Measurements from ENCODE around the gene C5AR2. TPM values are rescaled to one million over a fixed set of nuclear protein-coding genes. Genes with fewer than 3 reads are reported as not detected.

The C5AR2 gene
- total RNA-seq, 1 experiment from 2014 or later, result 0.22 TPM

DNA sequence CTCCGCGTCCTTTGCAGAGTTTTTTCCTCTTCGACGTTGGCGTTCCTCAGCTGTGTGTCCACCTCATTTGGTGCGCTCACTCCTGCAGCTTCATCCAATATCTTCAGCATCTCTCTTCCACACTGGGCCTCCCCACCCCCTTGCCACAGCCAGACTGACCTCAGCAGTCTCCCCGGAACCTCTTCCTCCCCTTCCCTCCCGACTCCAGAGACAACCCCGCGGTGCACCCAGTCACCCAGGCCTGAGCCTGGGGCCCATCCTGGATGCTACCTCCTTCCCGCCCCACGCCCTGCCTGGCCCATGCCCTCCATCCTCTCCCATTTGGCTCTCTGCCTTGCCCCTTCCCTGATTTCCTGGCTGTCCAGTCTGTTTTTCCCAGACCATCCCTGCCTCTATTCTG, 8.1 kb upstream of the C5AR2 start:
- Mint-ChIP-seq H3K4me1 (no peaks in the 10 kb centered on the region), H3K27me3 (ENCODE audit: low read depth) (no peaks in the 10 kb centered on the region), H3K36me3 (no peaks in the 10 kb centered on the region), H3K9me3 (peaks cover 6% of the 10 kb centered on the region), H3K27ac (no peak overlapping the region), H3K4me3 (no peak overlapping the region)
- DNase-seq (ENCODE audit: low spot score) (no peak), ATAC-seq (no peak)
- POLR2A ChIA-PET, result interaction anchor here (0.5 kb wide), 1 partner anchor 440 kb away, joined by 5 read pairs; no protein-coding TSS in a partner anchor
- CTCF ChIA-PET, result interaction anchor here (1.2 to 3.3 kb wide), 3 partner anchors 18 to 68 kb away, joined by 3 to 20 read pairs (median 5); partner anchors contain the start of gene DHX34
- TF ChIP-seq FOXP4 (CRISPR knock-in tag; IDR thresholded peaks at IDR 0.05) (no peak), SMAD4 (CRISPR knock-in tag; IDR thresholded peaks at IDR 0.05) (no peak), EMX1 (CRISPR knock-in tag; IDR thresholded peaks at IDR 0.05) (no peak), ZNF512 (CRISPR knock-in tag; IDR thresholded peaks at IDR 0.05; ENCODE audit: borderline replicate concordance) (no peak), OVOL2 (CRISPR knock-in tag; IDR thresholded peaks at IDR 0.05; ENCODE audit: borderline replicate concordance) (no peak), ZBTB21 (CRISPR knock-in tag; IDR thresholded peaks at IDR 0.05; ENCODE audit: borderline replicate concordance) (no peak), ZNF263 (CRISPR knock-in tag; IDR thresholded peaks at IDR 0.05; ENCODE audit: low read depth) (no peak), FOXP1 (CRISPR knock-in tag; IDR thresholded peaks at IDR 0.05; ENCODE audit: borderline replicate concordance) (no peak), CBFB (CRISPR knock-in tag; IDR thresholded peaks at IDR 0.05; ENCODE audit: low read depth) (no peak), NFATC4 (CRISPR knock-in tag; IDR thresholded peaks at IDR 0.05) (no peak), TCF7 (CRISPR knock-in tag; IDR thresholded peaks at IDR 0.05; ENCODE audit: low read depth) (no peak), ZNF138 (CRISPR knock-in tag; conservative IDR thresholded peaks at IDR 0.05) (no peak), TEAD1 (CRISPR knock-in tag; IDR thresholded peaks at IDR 0.05) (no peak), KAT7 (CRISPR knock-in tag; IDR thresholded peaks at IDR 0.05; ENCODE audit: borderline replicate concordance) (no peak), CREM (CRISPR knock-in tag; IDR thresholded peaks at IDR 0.05) (no peak)
- TF ChIP-seq, protein P1, sequence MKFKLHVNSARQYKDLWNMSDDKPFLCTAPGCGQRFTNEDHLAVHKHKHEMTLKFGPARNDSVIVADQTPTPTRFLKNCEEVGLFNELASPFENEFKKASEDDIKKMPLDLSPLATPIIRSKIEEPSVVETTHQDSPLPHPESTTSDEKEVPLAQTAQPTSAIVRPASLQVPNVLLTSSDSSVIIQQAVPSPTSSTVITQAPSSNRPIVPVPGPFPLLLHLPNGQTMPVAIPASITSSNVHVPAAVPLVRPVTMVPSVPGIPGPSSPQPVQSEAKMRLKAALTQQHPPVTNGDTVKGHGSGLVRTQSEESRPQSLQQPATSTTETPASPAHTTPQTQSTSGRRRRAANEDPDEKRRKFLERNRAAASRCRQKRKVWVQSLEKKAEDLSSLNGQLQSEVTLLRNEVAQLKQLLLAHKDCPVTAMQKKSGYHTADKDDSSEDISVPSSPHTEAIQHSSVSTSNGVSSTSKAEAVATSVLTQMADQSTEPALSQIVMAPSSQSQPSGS (CRISPR knock-in tag; IDR thresholded peaks at IDR 0.05; ENCODE audit: borderline replicate concordance, low read depth), result no peak

DNA sequence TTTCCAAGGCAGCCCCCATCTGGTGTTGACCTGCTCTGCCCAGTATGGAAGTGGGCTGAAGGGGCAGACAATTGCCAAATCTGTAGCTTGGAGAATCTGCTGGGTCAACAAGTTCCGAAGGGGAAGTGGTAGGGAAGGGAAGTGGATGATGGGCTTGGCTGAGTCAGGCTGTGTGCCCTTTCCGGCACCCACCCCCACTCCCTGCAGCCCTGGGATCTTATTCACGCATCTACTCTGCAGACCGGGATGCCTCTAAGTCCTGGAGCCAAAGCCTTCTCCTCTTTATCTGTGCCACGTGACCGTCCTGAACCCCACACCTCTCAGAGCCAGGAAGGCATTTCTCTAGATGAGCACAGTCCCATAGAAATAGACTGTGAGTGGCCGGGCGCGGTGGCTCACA, 7.5 kb upstream of the C5AR2 start:
- H3K36me3 Mint-ChIP-seq, result no peaks in the 10 kb centered on the region
- ChIA-PET POLR2A (interaction anchor here (0.5 kb wide), 1 partner anchor 236 kb away, joined by 3 read pairs; no protein-coding TSS in a partner anchor), CTCF (interaction anchor here (0.6 to 3.3 kb wide), 3 partner anchors 24 to 67 kb away, joined by 3 to 20 read pairs (median 3); partner anchors contain the start of gene DHX34)
- TF ChIP-seq AFF4 (CRISPR knock-in tag; IDR thresholded peaks at IDR 0.05; ENCODE audit: borderline replicate concordance) (no peak), ESRRA (CRISPR knock-in tag; IDR thresholded peaks at IDR 0.05; ENCODE audit: borderline replicate concordance) (no peak)
- no peaks in the 10 kb centered on the region for H3K4me1 Mint-ChIP-seq
- no peak overlapping the region for H3K27ac Mint-ChIP-seq
- H3K4me3 Mint-ChIP-seq, result no peak overlapping the region
- DNase-seq (ENCODE audit: low spot score) (no peak), ATAC-seq (no peak)
- no peaks in the 10 kb centered on the region for H3K27me3 Mint-ChIP-seq (ENCODE audit: low read depth)
- H3K9me3 Mint-ChIP-seq, result peaks cover 6% of the 10 kb centered on the region

Data from WTC11 (cell line).